PC-9 (cell line): ENCODE data around the gene ZNF555.

Experiments
- CTCF ChIP-seq: fragments of 200-600 bp; sonication (generic); conservative IDR thresholded peaks from 2 replicates; pipeline ENCODE4 v1.6.1; 2017; ENCODE audit warnings: mixed run types, antibody characterized with exemption, mild to moderate bottlenecking, moderate library complexity
- EZH2 ChIP-seq: fragments of 200-600 bp; sonication (generic); IDR thresholded peaks from 2 replicates; pipeline ENCODE4 v1.8.0; 2017; ENCODE audit warnings: antibody characterized with exemption, low read depth

GRCh38 chr19:2812414-2813234, 28.7 kb upstream of the ZNF555 start:
- TF ChIP-seq CTCF (no peak), EZH2 (no peak)
